Heart left ventricle (tissue), 13 donors: ENCODE data around the gene EHMT1.

Experiments
- CTCF ChIP-seq, 12 donors: fragments of 200-600 bp; sonication (generic) in 4 of 12; IDR thresholded peaks; one replicate each; pipeline versions ENCODE4 v1.5.0 to v1.8.0; 2018 to 2022; ENCODE audit warnings: antibody characterized with exemption in 12 of 12, mild to moderate bottlenecking in 5 of 12
- POLR2A ChIP-seq, 2 donors: fragments of 450-650 bp; IDR thresholded peaks; one replicate each; pipeline ENCODE4 v1.6.1; 2017; ENCODE audit warnings: antibody characterized with exemption in 2 of 2, mild to moderate bottlenecking in 2 of 2, moderate library complexity in 2 of 2
- donor health status: ischemic (EF 13 %, LVEDD 7.1; RV severe dilation, severe dysfunction).
- donor health status: DM: no; HTN: yes; CAD: no.
- donor health status: DM: no; HTN: no; CAD: no.
- donor health status: ischemic (EF 25% LVEDD 6.9; RV normal size, moderate dysfunction).
- donor health status: ischemic (EF 25% LVEDD 5.7; RV mildly dilated, moderate dysfunction).
- donor health status: ischemic (EF 35%, LVEDD 5.7; RV mildly dilated, moderate dysfunction).
- donor health status: nonischemic (EF 11% LVEDD 7.7; RV severe dilation, severe dysfunction).
- donor health status: DM: yes; HTN: yes; CAD: no.
- donor health status: PGD.
- donor health status: ischemic (EF 29% LVEDD 5.4; RV normal size, mild dysfunction).
- donor health status: nonischemic (EF 23%, LVEDD 6.1; RV moderate dilation, normal function).

- TF ChIP-seq CTCF (IDR thresholded peaks at IDR 0.05) (no peak), POLR2A (IDR thresholded peaks at IDR 0.05) (no peak)
These were observed 114.6 kb downstream of the EHMT1 start for GRCh38 chr9:137733429-137733828.
